Endothelial cell of umbilical vein (primary cell): ENCODE measurements around the gene SEPTIN5. TPM values are rescaled to one million over a fixed set of nuclear protein-coding genes. Genes with fewer than 3 reads are reported as not detected.

Source experiments
- BruUV-seq: library from RNA; stranded (reverse); fragments of 400-500 nt; replicated peaks from 2 replicates; lab custom pipeline; 2021; lab: Mats Ljungman, UMichigan
- CTCF ChIA-PET: fragments of 300-600, 350-600 bp; sonication (Branson Sonifier 250); formaldehyde crosslinking; loops from one replicate; lab custom pipeline; 2021; ENCODE audit warnings: antibody characterized with exemption, inconsistent platforms; lab: Charles Lee
- POLR2A ChIA-PET: fragments of 300-600, 350-600 bp; sonication (Branson Sonifier 250); formaldehyde crosslinking; loops from one replicate; lab custom pipeline; 2021; ENCODE audit warnings: antibody characterized with exemption, inconsistent platforms; lab: Charles Lee
- DNase-seq: peaks from one replicate; pipeline ENCODE4 v3.0.0-alpha.2; 2011; ENCODE audit warnings: low read depth, low spot score
- FAIRE-seq: peaks from 2 replicates; lab custom pipeline; 2011; peaks lifted over from hg19 to GRCh38; lab: Jason Lieb, UNC
- H2AFZ ChIP-seq: 2 replicates; pipeline ENCODE4 v1.6.0; 2012; ENCODE audit warnings: low read depth, low read length, control low read depth, inconsistent platforms
- H3K27ac ChIP-seq: 2 replicates; pipeline ENCODE4 v1.5.1; 2011; ENCODE audit warnings: low read depth, mild to moderate bottlenecking, control low read depth, low read length, moderate library complexity; ENCODE audit not compliant: insufficient read depth
- H3K27me3 ChIP-seq, 2 experiments: 2 replicates each; pipeline versions ENCODE4 v1.6.0 to v1.6.1; 2011; ENCODE audit warnings: low read length in 2 of 2, mixed read lengths in 1 of 2; ENCODE audit not compliant: control insufficient read depth in 2 of 2, insufficient read depth in 2 of 2
- H3K36me3 ChIP-seq, 2 experiments: 2 replicates in 1 of 2; 3 replicates in 1 of 2; pipeline ENCODE4 v1.5.1; 2011; ENCODE audit warnings: low read length in 2 of 2, mild to moderate bottlenecking in 1 of 2, moderate library complexity in 1 of 2; ENCODE audit not compliant: control insufficient read depth in 2 of 2, insufficient read depth in 2 of 2; ENCODE audit errors: extremely low read depth in 1 of 2
- H3K4me1 ChIP-seq: 3 replicates; pipeline ENCODE4 v1.5.1; 2011; ENCODE audit warnings: mild to moderate bottlenecking, low read length; ENCODE audit not compliant: control insufficient read depth, insufficient read depth; ENCODE audit errors: extremely low read depth
- H3K4me2 ChIP-seq: 2 replicates; pipeline ENCODE4 v1.6.1; 2011; ENCODE audit warnings: low read length, control low read depth, mixed read lengths; ENCODE audit not compliant: insufficient read depth
- H3K4me3 ChIP-seq, 3 experiments: fragments of 200-600 bp in 1 of 3; sonication (generic), shearing (Covaris generic) in 1 of 3; replicated peaks in 1 of 3; 2 replicates each; pipeline ENCODE4 v1.5.1; 2011 to 2016; ENCODE audit warnings: control low read depth in 3 of 3, low read length in 3 of 3, mild to moderate bottlenecking in 2 of 3, inconsistent platforms in 1 of 3, low read depth in 1 of 3, moderate library complexity in 1 of 3; ENCODE audit not compliant: insufficient read depth in 1 of 3
- H3K79me2 ChIP-seq: 2 replicates; pipeline ENCODE4 v1.6.0; 2012; ENCODE audit warnings: low read length, inconsistent platforms; ENCODE audit not compliant: control insufficient read depth, insufficient read depth
- H3K9ac ChIP-seq: replicated peaks from 2 replicates; pipeline ENCODE3; 2011; ENCODE audit warnings: low read length, control low read depth; ENCODE audit not compliant: insufficient read depth; ENCODE audit errors: extremely low read depth
- H3K9me1 ChIP-seq: replicated peaks from 3 replicates; pipeline ENCODE4 v1.6.0; 2011; ENCODE audit warnings: mild to moderate bottlenecking, low read length; ENCODE audit not compliant: control insufficient read depth, insufficient read depth; ENCODE audit errors: extremely low read depth
- H3K9me3 ChIP-seq: replicated peaks from 2 replicates; pipeline ENCODE4 v1.5.1; 2012; ENCODE audit warnings: low read length, inconsistent platforms; ENCODE audit not compliant: control insufficient read depth, insufficient read depth
- H4K20me1 ChIP-seq: replicated peaks from 2 replicates; pipeline ENCODE3; 2011; ENCODE audit warnings: mild to moderate bottlenecking, low read length; ENCODE audit not compliant: control insufficient read depth, insufficient read depth; ENCODE audit errors: extremely low read depth
- EZH2 ChIP-seq: IDR thresholded peaks from 2 replicates; pipeline ENCODE4 v1.6.1; 2012; ENCODE audit warnings: borderline replicate concordance, low read depth, mild to moderate bottlenecking, moderate library complexity, low read length, inconsistent platforms; ENCODE audit not compliant: severe bottlenecking
- FOS ChIP-seq: IDR thresholded peaks from 2 replicates; pipeline ENCODE4 v1.6.1; 2011; ENCODE audit warnings: mild to moderate bottlenecking, low read length, moderate library complexity, borderline replicate concordance; ENCODE audit not compliant: insufficient read depth
- GATA2 ChIP-seq: IDR thresholded peaks from 2 replicates; pipeline ENCODE4 v1.7.0; 2011; ENCODE audit warnings: low read depth, mild to moderate bottlenecking, moderate library complexity, mixed read lengths, low read length; ENCODE audit not compliant: insufficient read length, insufficient read depth
- JUN ChIP-seq: IDR thresholded peaks from 2 replicates; pipeline ENCODE4 v1.6.1; 2011; ENCODE audit warnings: borderline replicate concordance, low read depth; ENCODE audit not compliant: insufficient read length, insufficient read depth
- MYC ChIP-seq: IDR thresholded peaks from one replicate; pipeline ENCODE4 v1.6.1; 2011; ENCODE audit warnings: mild to moderate bottlenecking, low read depth, low read length
- POLR2A ChIP-seq: IDR thresholded peaks from 2 replicates; pipeline ENCODE4 v1.6.1; 2012; ENCODE audit warnings: low read depth, mild to moderate bottlenecking, control low read depth, low read length
- POLR2AphosphoS5 ChIP-seq: IDR thresholded peaks from 2 replicates; pipeline ENCODE4 v1.6.1; 2012; ENCODE audit warnings: low read depth, mild to moderate bottlenecking, control low read depth, low read length, moderate library complexity; ENCODE audit not compliant: insufficient read depth
- dilution Hi-C: fragments of 300-500 bp; cut with MboI; formaldehyde crosslinking; loops from one replicate; pipeline ENCODE4 v1.15.0; 2019; ENCODE audit warnings: low sequenced_read_pairs; ENCODE audit not compliant: extremely low pct_ligation_motif_present
- intact Hi-C: fragments of 100-400 bp; cut with micrococcal nuclease; formaldehyde crosslinking; loops from one replicate; pipeline ENCODE4 v1.10.0; 2022
- polyA plus RNA-seq, 4 experiments: library from polyadenylated mRNA; depleted of rRNA in 3 of 4; stranded (reverse) in 3 of 4; unstranded in 1 of 4; fragments of >200 nt; gene quantifications; 2 replicates each; pipeline versions ENCODE4 v1.2.1 to v1.2.3, GENCODE V29; 2011 to 2012; ENCODE audit warnings: missing spikeins in 1 of 4
- total RNA-seq: library from RNA; stranded (reverse); gene quantifications from 2 replicates; pipeline ENCODE4 v1.2.3, GENCODE V29; 2021
- TF ChIP-seq, protein P1 (sequence below), 2 donors: IDR thresholded peaks; 1 replicate in 1 of 2; 2 replicates in 1 of 2; pipeline ENCODE4 v1.5.1; 2011; ENCODE audit warnings: low read length in 2 of 2, mild to moderate bottlenecking in 2 of 2, moderate library complexity in 2 of 2, control low read depth in 1 of 2, inconsistent platforms in 1 of 2, low read depth in 1 of 2; ENCODE audit not compliant: insufficient read depth in 1 of 2; ENCODE audit errors: extremely low read depth in 1 of 2
- TF ChIP-seq, protein P2 (sequence below): IDR thresholded peaks from 2 replicates; pipeline ENCODE4 v1.6.1; 2011; ENCODE audit not compliant: insufficient read depth, insufficient read length

Gene SEPTIN5
- total and polyA plus RNA-seq, 2 donors (not counting 3 experiments of a cell fraction or from before 2014, with no cell fraction given) = 31.1 to 35.8 TPM

GRCh38 chr22:19694696-19695095 is 19.6 kb upstream of the SEPTIN5 start:
- DNase-seq = no peak
- FAIRE-seq = no peak
- no TSS peak for BruUV-seq
- ChIA-PET POLR2A (no interaction called here), CTCF (interaction anchor here (0.6 kb wide), 1 partner anchor 15 kb away, joined by 3 read pairs; no protein-coding TSS in a partner anchor)
- dilution Hi-C loops = no loop called here
- Histone ChIP-seq H4K20me1 (no peaks in the 10 kb centered on the region), H3K4me1 (peaks cover 6% of the 10 kb centered on the region), H3K9ac (no peak overlapping the region), H3K9me3 (no peaks in the 10 kb centered on the region), H3K27me3 (no peaks in the 10 kb centered on the region), H3K4me3 (no peak overlapping the region), H2AFZ (no peak overlapping the region), H3K36me3 (no peaks in the 10 kb centered on the region), H3K79me2 (no peaks in the 10 kb centered on the region), H3K4me2 (no peak overlapping the region), H3K9me1 (no peaks in the 10 kb centered on the region), H3K27ac (no peak overlapping the region)
- intact Hi-C loops = no loop called here
- TF ChIP-seq, protein P1, sequence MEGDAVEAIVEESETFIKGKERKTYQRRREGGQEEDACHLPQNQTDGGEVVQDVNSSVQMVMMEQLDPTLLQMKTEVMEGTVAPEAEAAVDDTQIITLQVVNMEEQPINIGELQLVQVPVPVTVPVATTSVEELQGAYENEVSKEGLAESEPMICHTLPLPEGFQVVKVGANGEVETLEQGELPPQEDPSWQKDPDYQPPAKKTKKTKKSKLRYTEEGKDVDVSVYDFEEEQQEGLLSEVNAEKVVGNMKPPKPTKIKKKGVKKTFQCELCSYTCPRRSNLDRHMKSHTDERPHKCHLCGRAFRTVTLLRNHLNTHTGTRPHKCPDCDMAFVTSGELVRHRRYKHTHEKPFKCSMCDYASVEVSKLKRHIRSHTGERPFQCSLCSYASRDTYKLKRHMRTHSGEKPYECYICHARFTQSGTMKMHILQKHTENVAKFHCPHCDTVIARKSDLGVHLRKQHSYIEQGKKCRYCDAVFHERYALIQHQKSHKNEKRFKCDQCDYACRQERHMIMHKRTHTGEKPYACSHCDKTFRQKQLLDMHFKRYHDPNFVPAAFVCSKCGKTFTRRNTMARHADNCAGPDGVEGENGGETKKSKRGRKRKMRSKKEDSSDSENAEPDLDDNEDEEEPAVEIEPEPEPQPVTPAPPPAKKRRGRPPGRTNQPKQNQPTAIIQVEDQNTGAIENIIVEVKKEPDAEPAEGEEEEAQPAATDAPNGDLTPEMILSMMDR (IDR thresholded peaks at IDR 0.05; ENCODE audit: extremely low read depth in 1 of 2, insufficient read depth in 1 of 2, low read depth in 1 of 2, low read length in 2 of 2) = no peak
- TF ChIP-seq POLR2AphosphoS5 = no peak
- no peak for TF ChIP-seq EZH2
- no peak for TF ChIP-seq FOS
- no peak for TF ChIP-seq GATA2
- TF ChIP-seq MYC = no peak
- no peak for TF ChIP-seq JUN
- TF ChIP-seq, protein P2, sequence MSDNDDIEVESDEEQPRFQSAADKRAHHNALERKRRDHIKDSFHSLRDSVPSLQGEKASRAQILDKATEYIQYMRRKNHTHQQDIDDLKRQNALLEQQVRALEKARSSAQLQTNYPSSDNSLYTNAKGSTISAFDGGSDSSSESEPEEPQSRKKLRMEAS = no peak
- TF ChIP-seq POLR2A = no peak
